IPS-18c (cell line): Measurements from ENCODE around the gene PPCDC.

Source experiments
- H3K4me3 ChIP-seq: 2 replicates; pipeline ENCODE4 v1.7.0; 2013; ENCODE audit warnings: low read depth, mild to moderate bottlenecking, low read length, moderate library complexity; ENCODE audit not compliant: insufficient read depth
- H3K9me3 ChIP-seq: one replicate; pipeline ENCODE4 v1.6.1; 2013; ENCODE audit warnings: mild to moderate bottlenecking, low read length, moderate library complexity; ENCODE audit not compliant: control insufficient read depth, insufficient read depth

PPCDC gene

DNA sequence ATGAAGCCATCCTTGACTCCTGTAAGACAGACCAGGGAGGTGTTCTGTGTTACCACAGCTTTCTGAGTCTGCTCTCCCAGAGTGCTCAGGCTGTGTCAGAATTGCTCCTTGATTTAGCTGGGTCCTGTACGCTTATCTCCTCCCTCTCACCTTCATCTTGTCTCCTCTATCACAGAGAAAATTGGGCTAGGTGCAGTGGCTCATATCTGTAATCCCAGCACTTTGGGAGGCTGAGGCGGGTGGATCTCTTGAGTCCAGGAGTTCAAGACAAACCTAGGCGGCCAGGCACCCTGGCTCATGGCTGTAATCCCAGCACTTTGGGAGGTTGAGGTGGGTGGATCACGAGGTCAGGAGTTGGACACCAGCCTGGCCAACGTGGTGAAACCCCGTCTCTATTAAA lies 22.1 kb upstream of the PPCDC start:
- Histone ChIP-seq H3K9me3 (peaks cover 4% of the 10 kb centered on the region), H3K4me3 (no peak overlapping the region)

DNA sequence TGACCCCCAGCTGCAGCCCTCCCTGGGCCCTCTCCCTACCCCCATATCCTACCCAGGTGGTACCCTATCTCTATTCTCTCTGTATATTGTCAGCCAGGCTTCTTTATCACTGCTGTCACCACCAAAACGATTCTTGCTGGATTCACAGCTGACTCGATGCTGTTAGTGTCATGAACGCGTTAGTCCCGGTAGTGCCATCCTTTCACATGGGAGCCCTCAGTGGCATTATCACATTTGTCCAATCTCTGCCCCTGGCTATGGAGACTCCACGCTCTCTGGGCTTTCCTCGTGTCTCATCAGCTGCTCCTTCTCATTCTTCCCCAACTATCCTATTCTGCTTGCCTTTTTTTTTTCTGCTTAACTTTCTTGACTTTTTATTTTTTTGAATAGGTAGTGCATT lies 21.0 kb upstream of the PPCDC start:
- H3K4me3 ChIP-seq: no peak overlapping the region
- peaks cover 2% of the 10 kb centered on the region for H3K9me3 ChIP-seq

DNA sequence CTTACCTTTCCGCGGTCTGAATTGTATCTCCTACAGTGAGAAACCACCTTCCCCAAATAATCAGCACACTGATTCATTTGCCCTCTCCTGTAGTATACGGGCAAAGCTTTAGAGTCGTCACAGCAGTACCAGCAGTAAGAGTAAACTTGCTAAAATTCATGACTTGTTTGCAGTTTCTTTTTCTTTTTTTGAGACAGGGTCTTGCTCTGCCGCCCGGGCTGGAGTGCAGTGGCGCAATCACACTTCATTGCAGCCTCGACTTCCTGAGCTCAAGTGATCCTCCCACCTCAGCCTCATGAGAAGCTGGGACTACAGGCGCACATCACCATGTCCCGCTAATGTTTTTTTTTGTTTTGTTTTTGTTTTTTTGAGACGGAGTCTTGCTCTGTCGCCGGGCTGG lies 16.2 kb upstream of the PPCDC start:
- H3K4me3 ChIP-seq: no peak overlapping the region
- H3K9me3 ChIP-seq: no peaks in the 10 kb centered on the region

DNA sequence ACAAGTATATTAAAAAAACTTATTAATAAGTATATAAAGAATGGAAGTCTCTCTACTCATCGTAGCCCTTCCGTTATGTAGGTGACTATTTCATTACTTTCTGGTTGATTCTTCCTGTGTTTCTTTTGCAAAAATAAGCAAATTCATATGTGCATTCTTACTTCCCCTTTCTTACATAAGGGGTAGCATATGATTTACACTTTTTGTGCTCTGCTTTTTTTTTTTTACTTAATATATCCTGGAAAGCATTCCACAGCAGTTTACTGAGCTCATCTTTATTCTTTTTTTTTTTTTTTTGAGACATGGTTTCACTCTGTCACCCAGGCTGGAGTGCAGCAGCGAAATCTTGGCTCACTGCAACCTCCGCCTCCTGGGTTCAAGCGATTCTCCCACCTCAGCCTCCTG lies 15.2 kb upstream of the PPCDC start:
- Histone ChIP-seq H3K4me3 (no peak overlapping the region), H3K9me3 (no peaks in the 10 kb centered on the region)

DNA sequence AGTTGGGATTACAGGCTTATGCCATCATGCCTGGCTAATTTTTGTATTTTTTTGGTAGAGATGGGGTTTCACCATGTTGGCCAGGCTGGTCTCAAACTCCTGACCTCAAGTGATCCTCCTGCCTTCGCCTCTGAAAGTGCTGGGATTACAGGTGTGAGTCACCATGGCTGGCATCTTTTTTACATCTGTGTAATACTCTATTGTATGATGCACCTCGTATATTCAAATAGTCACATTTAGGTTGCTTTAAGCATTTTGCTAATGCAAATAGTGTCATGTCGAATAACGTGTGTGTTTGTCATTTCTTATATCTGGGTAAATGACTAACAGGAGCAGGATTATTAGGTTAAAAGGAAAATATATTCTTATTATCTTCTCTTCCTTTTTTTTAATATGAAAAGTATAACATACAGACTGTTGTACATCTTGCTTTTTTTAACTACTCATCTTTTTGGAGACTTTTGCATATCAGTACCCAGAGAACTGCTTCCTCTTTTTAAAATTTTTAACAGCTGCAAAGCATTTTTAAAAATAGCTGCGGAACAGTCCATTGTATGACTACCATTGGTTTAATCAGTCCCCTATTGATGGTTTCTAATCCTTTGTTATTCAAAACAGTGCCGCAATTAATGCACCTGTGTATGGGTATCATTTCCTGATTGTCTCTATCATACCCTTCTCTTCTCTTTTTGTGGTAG lies 14.6 kb upstream of the PPCDC start:
- H3K4me3 ChIP-seq: no peak overlapping the region
- H3K9me3 ChIP-seq: no peaks in the 10 kb centered on the region

DNA sequence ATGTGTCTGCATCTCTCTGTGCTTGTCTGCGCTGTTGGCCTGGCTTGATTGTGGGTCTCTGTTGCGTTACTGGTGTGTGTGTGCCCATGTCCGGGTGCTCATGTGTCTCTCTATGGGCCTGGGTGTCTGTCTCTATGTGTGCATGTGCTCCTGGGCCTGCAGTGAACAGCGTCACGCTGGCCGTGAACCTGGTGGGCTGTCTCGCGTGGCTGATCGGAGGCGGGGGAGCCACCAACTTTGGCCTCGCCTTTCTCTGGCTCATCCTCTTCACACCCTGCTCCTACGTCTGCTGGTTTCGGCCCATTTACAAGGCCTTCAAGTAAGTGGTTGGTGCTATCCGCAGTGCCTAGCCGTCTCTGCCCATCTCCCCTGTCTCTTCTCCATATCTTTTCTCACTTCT lies 7.0 kb upstream of the PPCDC start:
- Histone ChIP-seq H3K9me3 (no peaks in the 10 kb centered on the region), H3K4me3 (no peak overlapping the region)

DNA sequence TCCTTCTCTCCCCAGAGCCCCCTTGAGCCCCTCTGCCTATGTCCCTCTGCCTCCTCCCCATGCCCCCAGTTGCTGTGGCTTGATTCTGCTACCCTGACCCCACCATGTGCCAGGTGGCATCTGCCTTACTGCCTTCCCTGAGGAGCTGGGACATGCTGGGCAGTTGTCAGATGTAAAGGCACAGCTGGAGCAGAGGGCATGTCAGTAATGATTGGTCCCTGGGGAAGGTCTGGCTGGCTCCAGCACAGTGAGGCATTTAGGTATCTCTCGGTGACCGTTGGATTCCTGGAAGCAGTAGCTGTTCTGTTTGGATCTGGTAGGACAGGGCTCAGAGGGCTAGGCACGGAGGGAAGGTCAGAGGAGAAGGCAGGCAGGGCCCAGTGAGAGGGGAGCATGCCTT lies 3.5 kb upstream of the PPCDC start:
- no peak overlapping the region for H3K4me3 ChIP-seq
- H3K9me3 ChIP-seq: no peaks in the 10 kb centered on the region

DNA sequence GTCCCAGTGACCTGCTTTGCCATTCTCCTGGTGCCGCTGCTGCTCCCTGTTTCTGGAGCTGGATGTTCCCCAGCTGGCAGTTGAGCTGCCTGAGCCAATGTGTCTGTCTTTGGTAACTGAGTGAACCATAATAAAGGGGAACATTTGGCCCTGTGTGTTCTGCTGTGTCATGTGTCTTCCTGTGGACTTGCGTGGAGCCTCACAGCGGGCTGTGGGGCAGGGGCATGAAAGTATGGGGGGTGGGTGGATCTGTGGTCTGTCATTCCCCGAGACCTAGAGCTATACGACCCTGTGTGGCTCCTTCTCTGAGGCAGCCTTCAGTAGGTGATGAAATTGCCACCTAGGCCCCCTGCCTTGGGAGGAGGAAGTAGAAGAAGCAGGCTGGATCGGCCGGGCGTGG lies 2.0 kb upstream of the PPCDC start:
- no peaks in the 10 kb centered on the region for H3K9me3 ChIP-seq

DNA sequence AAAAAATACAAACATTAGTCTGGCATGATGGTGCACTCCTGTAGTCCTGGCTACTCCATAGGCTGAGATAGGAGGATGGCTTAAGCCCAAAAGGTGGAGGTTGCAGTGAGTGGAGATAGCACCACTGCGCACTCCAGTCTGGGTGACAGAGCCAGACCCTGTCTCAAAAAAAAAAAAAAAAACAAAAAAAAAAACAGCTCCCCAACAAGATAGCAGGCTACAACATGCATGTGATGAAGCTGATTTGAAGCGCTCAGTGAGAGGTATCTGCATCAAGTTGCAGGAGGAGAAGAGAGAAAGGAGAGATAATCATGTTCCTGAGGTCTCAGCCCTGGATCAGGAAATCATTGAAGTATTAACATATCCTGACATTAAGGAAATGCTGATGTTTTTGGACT lies 608 bp upstream of the PPCDC start:
- H3K4me3 ChIP-seq: no peak overlapping the region
- H3K9me3 ChIP-seq: no peaks in the 10 kb centered on the region

More for the DNA sequence above, 2.0 kb upstream of the PPCDC start:
- H3K4me3 ChIP-seq: no peak overlapping the region

DNA sequence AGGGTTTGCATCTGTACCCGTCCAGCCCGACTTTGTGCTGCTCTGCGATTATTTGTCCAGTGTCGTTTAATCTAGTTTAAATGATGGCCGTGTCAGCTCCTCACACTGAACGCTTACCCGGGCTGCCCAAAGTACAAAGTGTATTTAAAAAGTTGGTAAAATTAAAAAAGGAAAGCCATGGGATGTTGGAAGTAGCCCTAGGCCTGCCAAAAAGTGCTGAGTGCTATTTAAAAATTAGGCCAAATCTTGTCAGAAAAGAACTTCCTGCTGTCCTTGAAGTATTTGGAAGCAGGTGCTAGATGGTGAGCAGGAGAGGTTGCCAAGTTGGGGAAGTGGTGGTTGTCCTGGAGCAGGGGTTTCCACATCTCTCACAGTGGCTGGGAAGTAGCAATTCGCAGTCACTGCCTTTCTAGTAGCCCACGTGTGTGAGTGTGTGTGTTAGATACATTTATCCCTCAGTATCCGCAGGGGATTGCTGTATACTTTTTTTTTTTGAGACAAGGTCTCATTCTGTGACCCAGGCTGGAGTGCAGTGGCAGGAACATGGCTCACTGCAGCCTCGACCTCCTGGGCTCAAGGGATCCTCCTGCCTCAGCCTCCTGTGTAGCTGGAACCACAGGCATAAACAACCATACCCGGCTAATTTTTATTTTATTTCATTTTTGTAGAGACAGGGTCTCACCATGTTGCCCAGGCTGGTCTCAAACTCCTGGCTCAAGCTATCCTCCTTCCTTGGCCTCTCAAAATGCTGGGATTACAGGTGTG lies 664 bp downstream of the PPCDC start:
- no peaks in the 10 kb centered on the region for H3K9me3 ChIP-seq
- peak overlapping the region; percentile 93 for H3K4me3 ChIP-seq

DNA sequence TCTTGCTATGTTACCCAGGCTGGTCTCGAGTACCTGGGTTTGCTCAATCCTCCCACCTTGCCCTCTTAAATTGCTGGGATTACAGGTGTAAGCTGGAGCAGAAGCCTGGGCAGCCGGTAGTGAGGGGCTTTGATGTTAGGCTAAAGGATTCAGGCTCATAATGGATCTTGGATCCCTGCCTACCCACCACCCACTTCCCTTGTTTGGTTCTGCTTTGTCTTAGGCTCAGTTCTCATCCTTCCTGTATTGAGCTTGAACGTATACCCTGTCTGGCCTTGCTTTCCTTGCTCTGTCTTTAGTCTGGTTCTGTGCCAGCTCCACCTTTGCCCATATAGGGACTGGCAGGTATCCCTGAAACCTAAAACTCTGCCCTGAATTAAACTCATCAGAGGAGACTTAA lies 1.7 kb downstream of the PPCDC start:
- Histone ChIP-seq H3K4me3 (no peak overlapping the region), H3K9me3 (no peaks in the 10 kb centered on the region)

DNA sequence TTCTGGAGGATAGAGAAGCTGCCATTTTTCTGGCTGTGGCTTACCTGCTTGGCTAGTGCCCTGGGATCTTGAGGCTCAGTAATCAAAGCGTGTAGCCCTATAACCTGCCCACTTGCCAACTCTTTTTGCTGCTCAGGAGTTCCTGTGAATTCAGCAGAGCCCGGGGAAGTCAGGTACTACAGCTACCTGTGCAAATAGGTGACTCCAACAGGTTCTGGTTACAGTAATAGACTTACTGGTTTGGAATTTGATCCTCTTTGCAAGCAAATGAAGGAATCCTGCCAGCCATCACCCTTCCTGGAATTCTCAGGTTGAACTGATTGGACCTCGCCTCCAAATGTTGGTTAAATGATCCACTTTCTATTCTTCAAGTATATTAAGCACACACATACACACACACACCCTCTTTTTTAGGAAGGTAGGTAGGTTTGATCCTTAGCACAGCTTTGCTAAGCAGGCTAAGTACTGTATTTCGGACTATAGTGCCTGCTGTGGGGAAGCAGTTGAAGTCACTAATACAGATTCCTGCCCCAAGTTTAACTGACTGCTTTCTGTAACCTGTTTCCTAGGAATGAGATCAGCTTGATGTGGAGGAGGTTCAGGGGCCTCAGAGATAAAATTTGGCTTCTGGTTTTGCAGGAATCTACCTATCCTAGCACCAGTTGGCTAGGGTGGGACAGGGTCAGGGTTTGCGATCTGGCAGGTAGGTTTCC lies 2.3 kb downstream of the PPCDC start:
- Histone ChIP-seq H3K4me3 (no peak overlapping the region), H3K9me3 (no peaks in the 10 kb centered on the region)

DNA sequence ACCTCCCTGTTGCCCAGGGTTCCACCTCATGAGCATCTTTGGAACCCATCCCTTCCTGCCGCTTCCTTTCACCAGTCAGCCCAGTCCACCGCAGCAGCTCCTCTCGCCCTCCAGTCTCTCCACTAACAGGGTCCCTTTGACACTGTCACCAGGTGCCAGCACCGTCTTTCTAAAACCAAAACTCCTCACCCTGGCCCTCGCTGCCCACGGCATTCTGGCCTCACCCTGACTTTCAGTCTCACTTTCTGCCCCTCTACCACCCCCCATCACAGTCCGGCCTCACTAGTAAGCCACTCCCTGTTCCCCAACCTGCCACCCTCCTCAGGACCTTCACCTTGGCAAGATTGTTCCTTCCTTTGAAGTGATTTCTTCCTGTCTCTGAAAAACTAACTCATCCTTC lies 4.2 kb downstream of the PPCDC start:
- Histone ChIP-seq H3K9me3 (no peaks in the 10 kb centered on the region), H3K4me3 (no peak overlapping the region)

DNA sequence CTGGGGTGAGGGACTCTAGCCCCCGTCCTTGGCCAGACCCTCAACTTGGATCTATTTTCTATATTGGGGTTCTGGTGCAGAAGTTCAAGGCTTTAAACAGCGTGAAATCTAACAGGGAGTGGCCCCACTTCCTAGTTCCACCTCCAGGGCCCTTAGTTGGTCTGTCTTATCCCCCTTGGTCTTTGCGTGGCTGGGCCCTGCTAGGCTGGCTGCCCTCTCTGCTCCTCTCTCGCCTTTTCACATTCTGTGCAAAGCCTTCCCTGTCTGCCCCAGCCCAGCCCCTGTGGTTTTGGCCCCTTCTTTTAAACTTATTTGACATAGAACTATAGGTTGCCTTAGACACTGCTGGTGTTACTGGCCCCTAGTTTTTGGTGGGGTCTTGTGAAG lies 5.6 kb downstream of the PPCDC start:
- H3K4me3 ChIP-seq: no peak overlapping the region
- H3K9me3 ChIP-seq: no peaks in the 10 kb centered on the region

DNA sequence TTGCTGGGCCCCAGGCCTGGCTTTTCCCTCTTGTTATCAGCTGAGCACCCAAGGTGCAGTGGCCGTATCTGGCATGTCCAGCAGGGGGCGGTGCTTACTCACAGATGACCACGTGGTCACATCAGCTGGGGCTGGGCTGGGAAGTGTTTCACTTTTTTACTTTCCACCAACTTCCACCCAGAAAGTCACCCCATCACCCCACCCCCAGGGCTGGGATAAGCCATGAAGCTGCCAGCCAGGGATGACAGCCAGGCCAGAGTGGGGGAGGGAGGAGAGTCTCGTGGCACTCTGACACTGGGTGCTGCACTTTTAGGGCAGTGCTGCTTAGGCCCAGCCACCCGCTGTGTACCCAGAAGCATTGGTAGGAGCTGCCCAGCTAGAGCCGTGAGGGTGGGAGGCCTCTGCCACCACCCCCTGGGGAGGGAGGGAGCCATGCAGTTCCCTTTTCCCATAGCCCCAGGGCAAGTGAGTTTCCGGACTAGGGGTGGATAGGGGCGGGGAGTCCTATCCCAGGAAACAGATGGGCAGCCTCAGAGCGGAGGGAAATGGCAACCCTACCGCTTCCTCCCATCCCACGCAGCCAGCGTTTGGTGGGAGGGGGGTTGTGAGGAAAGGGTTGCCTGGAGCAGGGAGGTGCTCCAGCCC lies 6.1 kb downstream of the PPCDC start:
- H3K4me3 ChIP-seq: no peak overlapping the region
- no peaks in the 10 kb centered on the region for H3K9me3 ChIP-seq

DNA sequence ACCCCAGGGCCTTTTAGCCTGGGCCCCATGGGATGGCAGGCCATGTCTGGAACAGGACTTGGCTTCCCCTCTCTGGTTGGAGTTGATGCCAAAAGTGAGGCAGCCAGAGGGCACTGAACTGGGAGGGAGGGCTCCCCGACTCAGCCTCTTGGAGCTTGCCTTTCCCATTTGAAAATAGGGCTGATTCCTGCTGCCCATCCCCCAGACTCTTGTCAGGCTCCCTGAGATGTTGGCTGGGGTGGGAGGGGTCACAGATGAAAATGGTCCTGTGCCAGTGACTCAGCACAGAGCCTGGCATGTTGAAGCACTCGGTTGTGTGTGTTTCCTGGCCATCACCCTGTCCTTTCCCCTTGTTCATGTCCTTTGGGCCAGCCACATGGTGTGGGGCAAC lies 6.6 kb downstream of the PPCDC start:
- no peaks in the 10 kb centered on the region for H3K9me3 ChIP-seq
- no peak overlapping the region for H3K4me3 ChIP-seq

DNA sequence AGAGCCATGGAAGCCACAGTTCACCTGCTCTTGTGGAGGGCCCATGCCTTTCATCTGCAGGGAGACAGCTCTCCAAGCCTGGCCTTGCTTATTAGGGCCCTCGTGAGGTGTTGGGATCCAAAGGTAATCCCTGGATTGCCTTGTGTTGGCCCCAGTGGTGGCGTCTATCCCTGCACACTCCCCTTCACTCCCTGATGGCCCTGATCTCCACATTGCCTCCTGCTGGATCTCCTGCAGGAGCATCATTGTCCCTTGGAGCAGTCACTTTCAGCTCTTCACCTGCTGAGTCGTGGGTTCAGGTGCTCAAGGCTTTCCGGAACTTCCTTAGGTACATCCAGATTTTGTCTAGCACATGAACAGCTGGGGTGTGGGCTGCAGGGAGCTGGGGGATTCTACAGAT lies 7.0 kb downstream of the PPCDC start:
- Histone ChIP-seq H3K4me3 (no peak overlapping the region), H3K9me3 (no peaks in the 10 kb centered on the region)

DNA sequence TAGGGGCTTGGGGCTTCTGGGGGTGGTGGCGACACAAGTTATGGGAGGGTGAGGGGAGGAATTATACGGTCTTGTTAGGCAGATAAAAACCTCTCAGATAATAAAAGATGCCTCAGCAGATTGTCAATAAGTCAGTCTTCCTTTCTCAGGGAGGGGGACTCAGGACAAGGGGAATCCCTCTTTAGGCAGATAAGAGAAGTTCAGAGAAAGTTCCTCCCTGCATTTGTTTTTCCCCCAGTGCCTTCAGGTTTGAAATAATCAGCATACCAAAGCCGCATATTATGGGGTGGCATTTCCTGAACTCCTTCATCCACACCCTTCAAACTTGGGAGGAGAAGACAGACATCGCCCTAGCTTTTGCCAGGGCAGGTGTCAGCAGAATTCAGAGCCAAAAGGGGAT lies 8.5 kb downstream of the PPCDC start:
- no peak overlapping the region for H3K4me3 ChIP-seq

More for the DNA sequence above, 8.5 kb downstream of the PPCDC start:
- no peaks in the 10 kb centered on the region for H3K9me3 ChIP-seq
